HepG2 (cell line): ENCODE results near the gene OST4. TPM values are rescaled to one million over a fixed set of nuclear protein-coding genes. Genes with fewer than 3 reads are reported as not detected.

ENCODE experiments used
- ATAC-seq: fragments of 200-7000 bp; cut with Tn5 transposase; 3 replicates; pipeline ENCODE4 v1.9.1; 2020; ENCODE audit warnings: mild to moderate bottlenecking, moderate library complexity
- BruUV-seq: library from RNA; stranded (reverse); fragments of 400-500 nt; replicated peaks from 2 replicates; lab custom pipeline; 2021; lab: Mats Ljungman, UMichigan
- CTCF ChIA-PET: fragments of 300-600 bp; formaldehyde crosslinking; extraction: SDS; loops from one replicate; lab custom pipeline; 2021; ENCODE audit warnings: low total read pairs, inconsistent platforms, low intra/inter-chr PET ratio; lab: Yijun Ruan, JAX
- POLR2A ChIA-PET: fragments of 350-600 bp; sonication (Branson Sonifier 250); formaldehyde crosslinking; loops from one replicate; lab custom pipeline; 2020; ENCODE audit warnings: antibody characterized with exemption, inconsistent platforms; lab: Yijun Ruan, JAX
- DNase-seq: peaks from one replicate; pipeline ENCODE4 v3.0.0-alpha.2; 2015; ENCODE audit warnings: low spot score
- FAIRE-seq: peaks from 3 replicates; lab custom pipeline; 2011; peaks lifted over from hg19 to GRCh38; lab: Jason Lieb, UNC
- H2AFZ ChIP-seq: one replicate; pipeline ENCODE4 v1.6.1; 2011; ENCODE audit warnings: low read length, inconsistent platforms
- H3K27ac ChIP-seq: fragments of 300-600 bp; 3 replicates; pipeline ENCODE4 v1.8.0; 2011; ENCODE audit warnings: mixed run types, mild to moderate bottlenecking, mixed read lengths, low read length, inconsistent platforms; ENCODE audit not compliant: insufficient read depth; ENCODE audit errors: extremely low read length
- H3K27me3 ChIP-seq, 2 experiments: fragments of 200-600 bp in 1 of 2; 2 replicates in 1 of 2; 3 replicates in 1 of 2; pipeline versions ENCODE4 v1.6.0 to v1.8.0; 2011; ENCODE audit warnings: low read length in 2 of 2, mild to moderate bottlenecking in 2 of 2, moderate library complexity in 2 of 2, inconsistent platforms in 1 of 2; ENCODE audit not compliant: insufficient read depth in 2 of 2, control insufficient read depth in 1 of 2
- H3K36me3 ChIP-seq, 2 experiments: fragments of 200-600 bp in 1 of 2; replicated peaks in 1 of 2; 2 replicates in 1 of 2; 3 replicates in 1 of 2; pipeline versions ENCODE4 v1.5.1 to v1.8.0; 2011; ENCODE audit warnings: low read length in 2 of 2, inconsistent platforms in 1 of 2; ENCODE audit not compliant: insufficient read depth in 2 of 2, control insufficient read depth in 1 of 2
- H3K4me1 ChIP-seq: 2 replicates; pipeline ENCODE4 v1.5.1; 2012; ENCODE audit warnings: low read length, inconsistent platforms; ENCODE audit not compliant: insufficient read depth
- H3K4me2 ChIP-seq: 2 replicates; pipeline ENCODE4 v1.6.0; 2011; ENCODE audit warnings: low read depth, low read length, inconsistent platforms
- H3K4me3 ChIP-seq, 3 experiments: fragments of 200-600 bp in 1 of 3; sonication (generic), shearing (Covaris generic) in 1 of 3; replicated peaks in 1 of 3; 2 replicates each; pipeline ENCODE4 v1.5.1; 2011 to 2016; ENCODE audit warnings: low read length in 3 of 3, inconsistent platforms in 2 of 3, low read depth in 2 of 3, mild to moderate bottlenecking in 2 of 3, control low read depth in 1 of 3, mixed read lengths in 1 of 3; ENCODE audit not compliant: insufficient read depth in 1 of 3
- H3K79me2 ChIP-seq: one replicate; pipeline ENCODE4 v1.6.1; 2011; ENCODE audit warnings: low read length, inconsistent platforms; ENCODE audit not compliant: insufficient read depth
- H3K9ac ChIP-seq: 2 replicates; pipeline ENCODE4 v1.6.0; 2011; ENCODE audit warnings: mild to moderate bottlenecking, low read depth, low read length, inconsistent platforms; ENCODE audit not compliant: insufficient read depth
- H3K9me3 ChIP-seq: 2 replicates; pipeline ENCODE4 v1.5.1; 2012; ENCODE audit warnings: mild to moderate bottlenecking, low read length
- H4K20me1 ChIP-seq: 2 replicates; pipeline ENCODE4 v1.6.0; 2011; ENCODE audit warnings: inconsistent platforms, mild to moderate bottlenecking, low read length, moderate library complexity; ENCODE audit not compliant: insufficient read depth
- BCL6 ChIP-seq: IDR thresholded peaks from 2 replicates; pipeline ENCODE4 v1.6.1; 2016; ENCODE audit warnings: missing genetic modification reagents, missing compliant biosample characterization
- CHCHD3 ChIP-seq: sonication (generic); formaldehyde crosslinking; IDR thresholded peaks from 2 replicates; pipeline ENCODE4 v1.8.0; 2022; ENCODE audit warnings: mild to moderate bottlenecking, missing genetic modification reagents, moderate library complexity
- KDM5A ChIP-seq: fragments of 200-600 bp; sonication (generic); IDR thresholded peaks from 2 replicates; pipeline ENCODE4 v1.7.0; 2018; ENCODE audit warnings: antibody characterized with exemption, mild to moderate bottlenecking, low read length, borderline replicate concordance
- MAFG ChIP-seq: sonication (generic); formaldehyde crosslinking; IDR thresholded peaks from 2 replicates; pipeline ENCODE4 v1.5.1; 2020; ENCODE audit warnings: mild to moderate bottlenecking, missing genetic modification reagents
- MLXIP ChIP-seq: sonication (generic); formaldehyde crosslinking; IDR thresholded peaks from 2 replicates; pipeline ENCODE4 v1.9.0; 2021; ENCODE audit warnings: missing genetic modification reagents, borderline replicate concordance
- NCOA1 ChIP-seq: sonication (generic); formaldehyde crosslinking; IDR thresholded peaks from 2 replicates; pipeline ENCODE4 v1.9.0; 2021; ENCODE audit warnings: missing genetic modification reagents
- PHF8 ChIP-seq: sonication (generic); formaldehyde crosslinking; IDR thresholded peaks from 2 replicates; pipeline ENCODE4 v1.5.0; 2020; ENCODE audit warnings: missing genetic modification reagents
- PRDM10 ChIP-seq: sonication (generic); formaldehyde crosslinking; IDR thresholded peaks from 2 replicates; pipeline ENCODE4 v1.4.0; 2020; ENCODE audit warnings: low read depth, missing genetic modification reagents
- ZBTB38 ChIP-seq: sonication (generic); formaldehyde crosslinking; IDR thresholded peaks from 2 replicates; pipeline ENCODE4 v1.5.1; 2020; ENCODE audit warnings: mild to moderate bottlenecking, missing genetic modification reagents
- ZNF17 ChIP-seq: sonication (generic); formaldehyde crosslinking; IDR thresholded peaks from 2 replicates; pipeline ENCODE4 v1.5.0; 2020; ENCODE audit warnings: mild to moderate bottlenecking, missing genetic modification reagents
- ZNF737 ChIP-seq: sonication (generic); formaldehyde crosslinking; IDR thresholded peaks from 2 replicates; pipeline ENCODE4 v1.5.0; 2020; ENCODE audit warnings: missing genetic modification reagents, mild to moderate bottlenecking, borderline replicate concordance
- ZNF879 ChIP-seq: sonication (generic); formaldehyde crosslinking; IDR thresholded peaks from 2 replicates; pipeline ENCODE4 v1.8.1; 2023; ENCODE audit warnings: missing genetic modification reagents
- WGBS: methylation state at CpG from one replicate; pipeline ENCODE4 v1.1.6; 2017; ENCODE audit warnings: low lambda C conversion rate; 5-methylcytosine and 5-hydroxymethylcytosine counted together
- in situ Hi-C: cut with HindIII; loops from 2 replicates; pipeline ENCODE4 v1.10.0; 2017; ENCODE audit warnings: low pct_unique_long_range_greater_than_20kb; ENCODE audit not compliant: extremely low pct_ligation_motif_present
- intact Hi-C: fragments of 100-400 bp; cut with micrococcal nuclease; formaldehyde crosslinking; loops from one replicate; pipeline ENCODE4 v1.10.0; 2022; ENCODE audit not compliant: unreplicated experiment
- polyA plus RNA-seq, 8 experiments: library from polyadenylated mRNA; depleted of rRNA in 3 of 8; stranded (reverse) in 7 of 8; unstranded in 1 of 8; fragments of >200 nt; fragmentation: Illumina TruSeq in 4 of 8; extraction: Trizol in 4 of 8; gene quantifications; 2 replicates each; pipeline versions ENCODE4 v1.2.1 to v1.2.3, GENCODE V29; 2011 to 2016; ENCODE audit warnings: low read depth in 4 of 8, missing spikeins in 1 of 8, mixed read lengths in 1 of 8; ENCODE audit not compliant: insufficient read depth in 1 of 8
- total RNA-seq, 5 experiments: library from RNA; depleted of rRNA; stranded (reverse); fragments of >200 nt; fragmentation: Illumina TruSeq; extraction: Trizol; gene quantifications; 2 replicates each; pipeline ENCODE4 v1.2.3, GENCODE V29; 2016; ENCODE audit warnings: low read depth in 1 of 5
- TF ChIP-seq, protein P1 (sequence below): sonication (generic); formaldehyde crosslinking; conservative IDR thresholded peaks from 2 replicates; pipeline ENCODE4 v1.8.1; 2023; ENCODE audit warnings: missing genetic modification reagents
- TF ChIP-seq, protein P2 (sequence below): IDR thresholded peaks from 2 replicates; pipeline ENCODE4 v1.6.1; 2016; ENCODE audit warnings: mild to moderate bottlenecking, missing biosample characterization, missing genetic modification reagents

OST4 gene
- total and polyA plus RNA-seq, 2 of the 13 experiments (the other 11 are each of a cell fraction or from before 2014, with no cell fraction given), result 498 to 584 TPM

DNA sequence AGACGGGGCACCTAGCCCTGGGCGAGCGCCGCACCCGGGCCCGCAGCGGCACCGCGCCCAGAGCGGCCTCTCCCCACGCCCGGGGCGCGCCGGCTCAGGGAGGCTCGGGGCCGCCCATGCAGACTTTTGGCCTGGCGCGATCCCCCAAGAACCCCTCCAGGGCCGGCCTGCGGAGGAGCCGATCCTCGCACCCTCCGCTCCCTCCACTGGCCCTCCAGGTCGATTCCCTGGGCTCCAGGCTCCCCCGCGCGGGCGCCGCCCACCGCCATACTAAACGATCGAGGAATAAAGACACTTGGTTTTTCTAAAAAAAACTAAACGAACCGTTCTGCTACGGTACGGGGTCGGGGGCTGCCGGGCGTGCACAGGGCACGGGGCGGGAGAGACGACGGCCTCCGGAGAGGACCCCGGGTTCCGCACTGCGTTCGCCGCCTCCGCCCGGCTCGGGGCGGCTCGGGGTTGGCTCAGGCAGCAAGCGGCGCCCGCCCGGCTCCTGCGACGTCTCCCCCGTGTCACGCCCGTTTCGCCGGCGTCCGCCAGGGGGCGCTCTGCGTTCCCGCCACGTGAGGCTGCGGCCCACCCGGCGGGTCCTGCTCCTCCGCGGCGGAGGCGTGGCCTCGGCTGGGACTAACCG is 14.8 kb upstream of the OST4 start:
- ATAC-seq (peak; percentile 83), FAIRE-seq (no peak), DNase-seq (peak; percentile 87)
- 2% methylated on average over 51 of the region's 81 CpGs for WGBS
- H3K4me3 ChIP-seq, result peak overlapping the region; percentile 51 to 99 (median 74)
- no peaks in the 10 kb centered on the region for H3K27me3 ChIP-seq
- no peaks in the 10 kb centered on the region for H3K9me3 ChIP-seq
- peaks cover 74% of the 10 kb centered on the region for H3K4me1 ChIP-seq
- no peaks in the 10 kb centered on the region; a peak in 3 of 5 replicates for H3K36me3 ChIP-seq
- H4K20me1 ChIP-seq, result no peaks in the 10 kb centered on the region
- peak overlapping the region; percentile 63 for H3K9ac ChIP-seq
- H3K79me2 ChIP-seq, result peaks cover 39% of the 10 kb centered on the region
- H3K27ac ChIP-seq, result peak overlapping the region; percentile 65
- ChIA-PET POLR2A (interaction anchor here (1.0 to 9.2 kb wide), 14 partner anchors 9 to 216 kb away, joined by 3 to 106 read pairs (median 8); partner anchors contain the start of genes ABHD1, AGBL5, ATRAID and OST4), CTCF (interaction anchor here (0.8 to 2.0 kb wide), 5 partner anchors 12 to 217 kb away, joined by 3 to 9 read pairs (median 3); no protein-coding TSS in a partner anchor)
- H3K4me2 ChIP-seq, result peak overlapping the region; percentile 84
- intact Hi-C loops (loop anchor here (1.0 to 10.0 kb wide), 4 partner anchors 36 to 1161 kb away; partner anchors contain the start of gene TMEM214), in situ Hi-C loops (no loop called here)
- H2AFZ ChIP-seq, result no peak overlapping the region
- no TSS peak for BruUV-seq
- TF ChIP-seq NCOA1 (CRISPR knock-in tag) (no peak), PHF8 (peak; percentile 67; the same call in 1 of the 2 replicates), PRDM10 (CRISPR knock-in tag) (no peak), BCL6 (CRISPR knock-in tag) (peak; percentile 46; the same call in 1 of the 2 replicates), ZBTB38 (CRISPR knock-in tag) (peak; percentile 89), CHCHD3 (peak; percentile 22; the same call in 1 of the 2 replicates), MAFG (peak; percentile 60; the same call in 1 of the 2 replicates), MLXIP (CRISPR knock-in tag) (no peak; the same call in 1 of the 2 replicates), ZNF17 (CRISPR knock-in tag) (no peak), ZNF737 (CRISPR knock-in tag) (no peak), ZNF879 (CRISPR knock-in tag) (no peak), KDM5A (peak; percentile 23; the same call in 1 of the 2 replicates)
- TF ChIP-seq, protein P1, sequence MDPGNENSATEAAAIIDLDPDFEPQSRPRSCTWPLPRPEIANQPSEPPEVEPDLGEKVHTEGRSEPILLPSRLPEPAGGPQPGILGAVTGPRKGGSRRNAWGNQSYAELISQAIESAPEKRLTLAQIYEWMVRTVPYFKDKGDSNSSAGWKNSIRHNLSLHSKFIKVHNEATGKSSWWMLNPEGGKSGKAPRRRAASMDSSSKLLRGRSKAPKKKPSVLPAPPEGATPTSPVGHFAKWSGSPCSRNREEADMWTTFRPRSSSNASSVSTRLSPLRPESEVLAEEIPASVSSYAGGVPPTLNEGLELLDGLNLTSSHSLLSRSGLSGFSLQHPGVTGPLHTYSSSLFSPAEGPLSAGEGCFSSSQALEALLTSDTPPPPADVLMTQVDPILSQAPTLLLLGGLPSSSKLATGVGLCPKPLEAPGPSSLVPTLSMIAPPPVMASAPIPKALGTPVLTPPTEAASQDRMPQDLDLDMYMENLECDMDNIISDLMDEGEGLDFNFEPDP (CRISPR knock-in tag), result no peak
- TF ChIP-seq, protein P2, sequence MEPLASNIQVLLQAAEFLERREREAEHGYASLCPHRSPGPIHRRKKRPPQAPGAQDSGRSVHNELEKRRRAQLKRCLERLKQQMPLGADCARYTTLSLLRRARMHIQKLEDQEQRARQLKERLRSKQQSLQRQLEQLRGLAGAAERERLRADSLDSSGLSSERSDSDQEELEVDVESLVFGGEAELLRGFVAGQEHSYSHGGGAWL (CRISPR knock-in tag), result peak; percentile 91; the same call in 1 of the 2 replicates
